ENCODE data around the gene ZNF841. TPM values are rescaled to one million over a fixed set of nuclear protein-coding genes. Genes with fewer than 3 reads are reported as not detected.
A peak's percentile ranks its signal among the peaks of the same experiment; 100 is the strongest.
"Not testable (repeated sequence)": the region's sequence is repeated elsewhere in the genome, so short reads cannot be mapped to it uniquely, and the experiment has no call there.

ZNF841 gene
- total and polyA plus RNA-seq, 2 donors = 6.4 to 13.7 TPM

- H3K36me3 ChIP-seq (ENCODE audit: control insufficient read depth in 2 of 2, insufficient read depth in 2 of 2, low read length in 1 of 2) = no peaks in the 10 kb centered on the region
- H3K9me3 ChIP-seq (ENCODE audit: control insufficient read depth in 2 of 2, insufficient read depth in 1 of 2, low read length in 1 of 2) = peaks cover 6 to 28% of the 10 kb centered on the region in 2 donors
Measured at GRCh38 chr19:52094526-52095130, 937 bp downstream of the ZNF841 start.

GRCh38 chr19:52086481-52086880 is 9.1 kb downstream of the ZNF841 start:
- Histone ChIP-seq H3K4me3 (ENCODE audit: low read length in 2 of 2) (no peak overlapping the region), H3K27me3 (ENCODE audit: control insufficient read depth in 2 of 2, insufficient read depth in 1 of 2, low read length in 1 of 2) (no peaks in the 10 kb centered on the region), H3K9me3 (ENCODE audit: control insufficient read depth in 2 of 2, insufficient read depth in 1 of 2, low read length in 1 of 2) (peaks cover 0 to 20% of the 10 kb centered on the region in 2 donors), H3K36me3 (ENCODE audit: control insufficient read depth in 2 of 2, insufficient read depth in 2 of 2, low read length in 1 of 2) (peaks cover 8 to 14% of the 10 kb centered on the region in 2 donors), H3K27ac (ENCODE audit: low read depth in 1 of 2, low read length in 1 of 2) (no peak overlapping the region), H3K4me1 (ENCODE audit: control insufficient read depth in 2 of 2, insufficient read depth in 2 of 2, low read length in 2 of 2) (no peaks in the 10 kb centered on the region)
- no peak for DNase-seq (ENCODE audit: low read depth in 6 of 9, low spot score in 9 of 9)

More at GRCh38 chr19:52094526-52095130, 937 bp downstream of the ZNF841 start:
- no peak for DNase-seq (ENCODE audit: low read depth in 6 of 9, low spot score in 9 of 9)
- Histone ChIP-seq H3K4me1 (ENCODE audit: control insufficient read depth in 2 of 2, insufficient read depth in 2 of 2, low read length in 2 of 2) (peaks cover 4 to 5% of the 10 kb centered on the region in 2 donors), H3K27me3 (ENCODE audit: control insufficient read depth in 2 of 2, insufficient read depth in 1 of 2, low read length in 1 of 2) (no peaks in the 10 kb centered on the region), H3K4me3 (ENCODE audit: low read length in 2 of 2) (peak overlapping the region; percentile 58 to 60), H3K27ac (ENCODE audit: low read depth in 1 of 2, low read length in 1 of 2) (no peak overlapping the region)
- WGBS = 34% methylated on average over 12 of the region's 12 CpGs

GRCh38 chr19:52070496-52070895 is 25.1 kb downstream of the ZNF841 start:
- no peak overlapping the region for H3K27ac ChIP-seq (ENCODE audit: low read depth in 1 of 2, low read length in 1 of 2)
- peaks cover 20 to 36% of the 10 kb centered on the region in 2 donors for H3K36me3 ChIP-seq (ENCODE audit: control insufficient read depth in 2 of 2, insufficient read depth in 2 of 2, low read length in 1 of 2)
- peaks cover 19% of the 10 kb centered on the region in 2 donors for H3K9me3 ChIP-seq (ENCODE audit: control insufficient read depth in 2 of 2, insufficient read depth in 1 of 2, low read length in 1 of 2)
- H3K4me3 ChIP-seq (ENCODE audit: low read length in 2 of 2) = no peak overlapping the region
- no peaks in the 10 kb centered on the region for H3K27me3 ChIP-seq (ENCODE audit: control insufficient read depth in 2 of 2, insufficient read depth in 1 of 2, low read length in 1 of 2)
- WGBS = 97% methylated on average over 5 of the region's 5 CpGs
- no peaks in the 10 kb centered on the region for H3K4me1 ChIP-seq (ENCODE audit: control insufficient read depth in 2 of 2, insufficient read depth in 2 of 2, low read length in 2 of 2)
- DNase-seq (ENCODE audit: low read depth in 6 of 9, low spot score in 9 of 9) = no peak

GRCh38 chr19:52069653-52070052 is 25.9 kb downstream of the ZNF841 start:
- no peaks in the 10 kb centered on the region for H3K4me1 ChIP-seq (ENCODE audit: control insufficient read depth in 2 of 2, insufficient read depth in 2 of 2, low read length in 2 of 2)
- H3K27me3 ChIP-seq (ENCODE audit: control insufficient read depth in 2 of 2, insufficient read depth in 1 of 2, low read length in 1 of 2) = no peaks in the 10 kb centered on the region
- no peak for DNase-seq (ENCODE audit: low read depth in 6 of 9, low spot score in 9 of 9)
- H3K4me3 ChIP-seq (ENCODE audit: low read length in 2 of 2) = no peak overlapping the region
- WGBS = 97% methylated on average over 2 of the region's 2 CpGs
- H3K36me3 ChIP-seq (ENCODE audit: control insufficient read depth in 2 of 2, insufficient read depth in 2 of 2, low read length in 1 of 2) = peaks cover 15 to 33% of the 10 kb centered on the region in 2 donors
- H3K27ac ChIP-seq (ENCODE audit: low read depth in 1 of 2, low read length in 1 of 2) = no peak overlapping the region
- H3K9me3 ChIP-seq (ENCODE audit: control insufficient read depth in 2 of 2, insufficient read depth in 1 of 2, low read length in 1 of 2) = peaks cover 18 to 24% of the 10 kb centered on the region in 2 donors

GRCh38 chr19:52066258-52066863 is 29.2 kb downstream of the ZNF841 start:
- Histone ChIP-seq H3K9me3 (ENCODE audit: control insufficient read depth in 2 of 2, insufficient read depth in 1 of 2, low read length in 1 of 2) (peaks cover 20 to 38% of the 10 kb centered on the region in 2 donors), H3K4me3 (ENCODE audit: low read length in 2 of 2) (no peak overlapping the region), H3K27ac (ENCODE audit: low read depth in 1 of 2, low read length in 1 of 2) (no peak overlapping the region), H3K4me1 (ENCODE audit: control insufficient read depth in 2 of 2, insufficient read depth in 2 of 2, low read length in 2 of 2) (no peaks in the 10 kb centered on the region), H3K27me3 (ENCODE audit: control insufficient read depth in 2 of 2, insufficient read depth in 1 of 2, low read length in 1 of 2) (no peaks in the 10 kb centered on the region), H3K36me3 (ENCODE audit: control insufficient read depth in 2 of 2, insufficient read depth in 2 of 2, low read length in 1 of 2) (peaks cover 14 to 33% of the 10 kb centered on the region in 2 donors)
- DNase-seq (ENCODE audit: low read depth in 6 of 9, low spot score in 9 of 9) = no peak
- 98% methylated on average over 6 of the region's 6 CpGs for WGBS

- no peak overlapping the region for H3K4me3 ChIP-seq (ENCODE audit: low read length in 2 of 2)
- no peaks in the 10 kb centered on the region for H3K27me3 ChIP-seq (ENCODE audit: control insufficient read depth in 2 of 2, insufficient read depth in 1 of 2, low read length in 1 of 2)
- peaks cover 14 to 28% of the 10 kb centered on the region in 2 donors for H3K36me3 ChIP-seq (ENCODE audit: control insufficient read depth in 2 of 2, insufficient read depth in 2 of 2, low read length in 1 of 2)
- DNase-seq (ENCODE audit: low read depth in 6 of 9, low spot score in 9 of 9) = no peak
- no peaks in the 10 kb centered on the region for H3K4me1 ChIP-seq (ENCODE audit: control insufficient read depth in 2 of 2, insufficient read depth in 2 of 2, low read length in 2 of 2)
- H3K9me3 ChIP-seq (ENCODE audit: control insufficient read depth in 2 of 2, insufficient read depth in 1 of 2, low read length in 1 of 2) = peaks cover 16 to 41% of the 10 kb centered on the region in 2 donors
- WGBS = 99% methylated on average over 6 of the region's 6 CpGs
- no peak overlapping the region for H3K27ac ChIP-seq (ENCODE audit: low read depth in 1 of 2, low read length in 1 of 2)
Measured at GRCh38 chr19:52065399-52065798, 30.2 kb downstream of the ZNF841 start.

- peaks cover 0 to 22% of the 10 kb centered on the region in 2 donors for H3K9me3 ChIP-seq (ENCODE audit: control insufficient read depth in 2 of 2, insufficient read depth in 1 of 2, low read length in 1 of 2)
- H3K4me1 ChIP-seq (ENCODE audit: control insufficient read depth in 2 of 2, insufficient read depth in 2 of 2, low read length in 2 of 2); H3K27ac ChIP-seq (ENCODE audit: low read depth in 1 of 2, low read length in 1 of 2); DNase-seq (ENCODE audit: low read depth in 6 of 9, low spot score in 9 of 9); H3K27me3 ChIP-seq (ENCODE audit: control insufficient read depth in 2 of 2, insufficient read depth in 1 of 2, low read length in 1 of 2); H3K36me3 ChIP-seq (ENCODE audit: control insufficient read depth in 2 of 2, insufficient read depth in 2 of 2, low read length in 1 of 2); H3K4me3 ChIP-seq (ENCODE audit: low read length in 2 of 2): not testable (repeated sequence)
- WGBS = 98% methylated on average over 3 of the region's 3 CpGs
Measured at GRCh38 chr19:52056480-52056879, 39.1 kb downstream of the ZNF841 start.

- peaks cover 0 to 10% of the 10 kb centered on the region in 2 donors for H3K9me3 ChIP-seq (ENCODE audit: control insufficient read depth in 2 of 2, insufficient read depth in 1 of 2, low read length in 1 of 2)
- H3K27ac ChIP-seq (ENCODE audit: low read depth in 1 of 2, low read length in 1 of 2); H3K36me3 ChIP-seq (ENCODE audit: control insufficient read depth in 2 of 2, insufficient read depth in 2 of 2, low read length in 1 of 2); DNase-seq (ENCODE audit: low read depth in 6 of 9, low spot score in 9 of 9); H3K27me3 ChIP-seq (ENCODE audit: control insufficient read depth in 2 of 2, insufficient read depth in 1 of 2, low read length in 1 of 2); H3K4me1 ChIP-seq (ENCODE audit: control insufficient read depth in 2 of 2, insufficient read depth in 2 of 2, low read length in 2 of 2); H3K4me3 ChIP-seq (ENCODE audit: low read length in 2 of 2): not testable (repeated sequence)
- WGBS = 48% methylated on average over 1 of the region's 1 CpG
Measured at GRCh38 chr19:52051736-52052135, 43.8 kb downstream of the ZNF841 start.

- Histone ChIP-seq H3K36me3 (ENCODE audit: control insufficient read depth in 2 of 2, insufficient read depth in 2 of 2, low read length in 1 of 2) (peaks cover 4 to 8% of the 10 kb centered on the region in 2 donors), H3K9me3 (ENCODE audit: control insufficient read depth in 2 of 2, insufficient read depth in 1 of 2, low read length in 1 of 2) (peaks cover 0 to 20% of the 10 kb centered on the region in 2 donors), H3K27me3 (ENCODE audit: control insufficient read depth in 2 of 2, insufficient read depth in 1 of 2, low read length in 1 of 2) (no peaks in the 10 kb centered on the region), H3K27ac (ENCODE audit: low read depth in 1 of 2, low read length in 1 of 2) (peak within 1 kb of the TSS; percentile 84 to 97), H3K4me1 (ENCODE audit: control insufficient read depth in 2 of 2, insufficient read depth in 2 of 2, low read length in 2 of 2) (peaks cover 4 to 5% of the 10 kb centered on the region in 2 donors), H3K4me3 (ENCODE audit: low read length in 2 of 2) (peak within 1 kb of the TSS; percentile 62 to 77)
- under 1% methylated on average over 60 of the region's 60 CpGs for WGBS
- DNase-seq (ENCODE audit: low read depth in 6 of 9, low spot score in 9 of 9) = peak; percentile 71 to 94 (median 82)
Measured at GRCh38 chr19:52048555-52049501, 46.7 kb downstream of the ZNF841 start, which contains the start of gene ZNF432. TSS of gene ZNF432 (minus strand) at chr19:52048838. CDS start at chr19:52046868, 1,970 bp downstream.
